MV-4-11 (cell line): ENCODE measurements around the gene AP1B1.
"Not testable (repeated sequence)": the region's sequence is repeated elsewhere in the genome, so short reads cannot be mapped to it uniquely, and the experiment has no call there.

ENCODE experiments used
- DNase-seq: peaks from one replicate; lab custom pipeline; 2025; lab: John Stamatoyannopoulos, UW

Gene AP1B1

GRCh38 chr22:29386708-29387107, 1.7 kb downstream of the AP1B1 start:
- DNase-seq: no peak

GRCh38 chr22:29385748-29386147, 2.6 kb downstream of the AP1B1 start:
- DNase-seq: peak; percentile 98

- DNase-seq: no peak
Observed at GRCh38 chr22:29385151-29385704, 3.1 kb downstream of the AP1B1 start.

GRCh38 chr22:29383740-29384139, 4.6 kb downstream of the AP1B1 start:
- no peak for DNase-seq

GRCh38 chr22:29382580-29383302, 5.6 kb downstream of the AP1B1 start:
- no peak for DNase-seq

- DNase-seq: no peak
Observed at GRCh38 chr22:29380856-29381255, 7.5 kb downstream of the AP1B1 start.

- DNase-seq: no peak
Observed at GRCh38 chr22:29380032-29380781, 8.2 kb downstream of the AP1B1 start.

- DNase-seq: no peak
Observed at GRCh38 chr22:29379258-29379657, 9.1 kb downstream of the AP1B1 start.

- DNase-seq: no peak
Observed at GRCh38 chr22:29377979-29378378, 10.4 kb downstream of the AP1B1 start.

- DNase-seq: not testable (repeated sequence)
Observed at GRCh38 chr22:29376705-29377104, 11.7 kb downstream of the AP1B1 start.

GRCh38 chr22:29375398-29376076, 12.8 kb downstream of the AP1B1 start:
- DNase-seq: peak; percentile 50

GRCh38 chr22:29374806-29375205, 13.6 kb downstream of the AP1B1 start:
- DNase-seq: not testable (repeated sequence)

- no peak for DNase-seq
Observed at GRCh38 chr22:29374401-29374800, 14.0 kb downstream of the AP1B1 start.

- no peak for DNase-seq
Observed at GRCh38 chr22:29370537-29370936, 17.8 kb downstream of the AP1B1 start.

- peak; percentile 89 for DNase-seq
Observed at GRCh38 chr22:29369460-29369859, 18.9 kb downstream of the AP1B1 start.

- DNase-seq: no peak
Observed at GRCh38 chr22:29359469-29359868, 28.9 kb downstream of the AP1B1 start.

GRCh38 chr22:29357193-29357890, 31.0 kb downstream of the AP1B1 start:
- not testable (repeated sequence) for DNase-seq

- DNase-seq: no peak
Observed at GRCh38 chr22:29353860-29354259, 34.5 kb downstream of the AP1B1 start.

GRCh38 chr22:29353286-29353685, 35.1 kb downstream of the AP1B1 start:
- no peak for DNase-seq

- DNase-seq: no peak
Observed at GRCh38 chr22:29352778-29353177, 35.6 kb downstream of the AP1B1 start.

GRCh38 chr22:29351891-29352290, 36.5 kb downstream of the AP1B1 start:
- no peak for DNase-seq

GRCh38 chr22:29351042-29351441, 37.3 kb downstream of the AP1B1 start:
- no peak for DNase-seq
